Naive thymus-derived CD8-positive, alpha-beta T cell (primary cell): Measurements from ENCODE around the gene GPR141. TPM values are rescaled to one million over a fixed set of nuclear protein-coding genes. Genes with fewer than 3 reads are reported as not detected.

Experiments used
- ATAC-seq, 2 donors: fragments of 150-1000 bp; cut with Tn5 transposase in 1 of 2; sonication (Bioruptor Pico), chemical (Tn5 transposase) in 1 of 2; 1 replicate in 1 of 2; 2 replicates in 1 of 2; pipeline ENCODE4 v1.10.0; 2021; ENCODE audit warnings: mild to moderate bottlenecking in 2 of 2, moderate library complexity in 2 of 2
- POLR2A ChIA-PET: fragments of 350-600 bp; sonication (Branson Sonifier 250); formaldehyde crosslinking; loops from one replicate; lab custom pipeline; 2021; ENCODE audit warnings: antibody characterized with exemption; lab: Charles Lee
- DNase-seq, 10 donors: peaks; one replicate each; pipeline versions ENCODE4 v3.0.0 to v3.0.0-alpha.2; 2020 to 2022
- H3K27ac Mint-ChIP-seq, 10 donors: one replicate each; pipeline ENCODE4 v1.8.0; 2020 to 2022; ENCODE audit warnings: mild to moderate bottlenecking in 10 of 10, mixed read lengths in 10 of 10, moderate library complexity in 4 of 10, inconsistent platforms in 1 of 10
- H3K27me3 Mint-ChIP-seq, 5 donors: one replicate each; pipeline ENCODE4 v1.8.0; 2021 to 2022; ENCODE audit warnings: mixed read lengths in 5 of 5
- H3K36me3 Mint-ChIP-seq, 3 donors: one replicate each; pipeline ENCODE4 v1.8.0; 2020 to 2022; ENCODE audit warnings: mixed read lengths in 3 of 3, mild to moderate bottlenecking in 2 of 3, inconsistent platforms in 1 of 3
- H3K4me1 Mint-ChIP-seq, 4 donors: one replicate each; pipeline ENCODE4 v1.8.0; 2021 to 2022; ENCODE audit warnings: mixed read lengths in 4 of 4
- H3K4me3 Mint-ChIP-seq, 10 donors: one replicate each; pipeline ENCODE4 v1.8.0; 2020 to 2022; ENCODE audit warnings: mild to moderate bottlenecking in 10 of 10, mixed read lengths in 10 of 10, moderate library complexity in 6 of 10, inconsistent platforms in 1 of 10
- H3K9me3 Mint-ChIP-seq, 9 donors: one replicate each; pipeline ENCODE4 v1.8.0; 2020 to 2022; ENCODE audit warnings: mixed read lengths in 9 of 9, mild to moderate bottlenecking in 3 of 9, inconsistent platforms in 1 of 9, moderate library complexity in 1 of 9
- polyA plus RNA-seq, 3 donors: library from polyadenylated mRNA; unstranded; fragments of 300-500 nt; fragmentation: Illumina TruSeq; gene quantifications; one replicate each; pipeline ENCODE4 v1.2.3, GENCODE V29; 2021
- total RNA-seq, 8 experiments: library from RNA in 2 of 8; stranded (reverse) in 2 of 8; gene quantifications; one replicate each; pipeline ENCODE4 v1.2.3 and lab custom pipeline; 2021 to 2026

GPR141 gene, protein sequence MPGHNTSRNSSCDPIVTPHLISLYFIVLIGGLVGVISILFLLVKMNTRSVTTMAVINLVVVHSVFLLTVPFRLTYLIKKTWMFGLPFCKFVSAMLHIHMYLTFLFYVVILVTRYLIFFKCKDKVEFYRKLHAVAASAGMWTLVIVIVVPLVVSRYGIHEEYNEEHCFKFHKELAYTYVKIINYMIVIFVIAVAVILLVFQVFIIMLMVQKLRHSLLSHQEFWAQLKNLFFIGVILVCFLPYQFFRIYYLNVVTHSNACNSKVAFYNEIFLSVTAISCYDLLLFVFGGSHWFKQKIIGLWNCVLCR
- total RNA-seq (not detected), polyA plus RNA-seq (1 to 10 TPM in 1 of 3 donors, under 1 TPM in 1, not detected in 1; 0.11 to 2.1 TPM), total RNA-seq (lab: John Stamatoyannopoulos, UW) (0 to 0.07 (median 0) reads per million in 6 experiments)

- Mint-ChIP-seq H3K4me1 (peaks cover 0 to 31% (median 2%) of the 10 kb centered on the region in 4 donors), H3K27ac (peak within 1 kb of the TSS in 2 of 10 donors; percentile 58), H3K36me3 (no peaks in the 10 kb centered on the region), H3K4me3 (peak within 1 kb of the TSS in 2 of 10 donors; percentile 67 to 78), H3K9me3 (no peaks in the 10 kb centered on the region), H3K27me3 (peaks cover 2 to 27% (median 17%) of the 10 kb centered on the region in 5 donors)
- ATAC-seq (no peak), DNase-seq (peak in 1 of 10 donors; percentile 2)
- POLR2A ChIA-PET: no interaction called here
These were observed at the start of gene GPR141 for GRCh38 chr7:37683246-37684120. Gene GPR141, plus strand, starts transcription at chr7:37683766. Its CDS starts 56,628 bp downstream, at chr7:37740394.

- Mint-ChIP-seq H3K27me3 (peaks cover 5 to 30% (median 10%) of the 10 kb centered on the region in 5 donors), H3K9me3 (peaks cover 8 to 69% (median 28%) of the 10 kb centered on the region in 9 donors), H3K27ac (no peak overlapping the region), H3K4me3 (no peak overlapping the region), H3K4me1 (peaks cover 0 to 8% (median 0%) of the 10 kb centered on the region in 4 donors), H3K36me3 (peaks cover 0 to 18% (median 5%) of the 10 kb centered on the region in 3 donors)
- POLR2A ChIA-PET: no interaction called here
- no peak for DNase-seq
- ATAC-seq: no peak
These were observed 48.2 kb upstream of the GPR141 start for GRCh38 chr7:37635346-37635745.

DNA sequence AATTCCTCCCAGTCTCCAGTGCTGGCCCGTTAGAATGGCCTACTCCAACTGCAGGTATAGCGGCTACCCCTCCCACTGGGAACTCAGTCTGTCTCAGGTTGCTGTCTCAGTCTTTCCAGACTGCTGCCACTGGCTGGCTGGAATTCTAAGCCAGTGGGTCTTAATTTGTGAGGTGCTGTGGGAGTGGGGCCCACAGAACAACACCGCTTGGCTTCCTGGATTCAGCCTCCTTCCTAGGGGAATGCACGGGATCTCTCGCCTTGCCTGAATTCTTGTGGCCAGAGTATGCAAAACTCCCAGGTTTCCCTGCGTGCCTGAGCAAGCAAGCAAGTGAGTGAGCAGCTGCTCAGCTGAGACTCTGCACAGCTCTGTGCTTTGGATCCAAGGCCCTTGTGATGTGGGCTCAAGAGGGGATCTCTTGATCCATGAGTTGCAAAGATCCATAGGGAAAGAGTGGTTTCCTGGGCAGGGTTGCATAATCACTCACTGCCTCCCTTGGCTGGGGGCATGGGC lies 41.5 kb upstream of the GPR141 start:
- DNase-seq (no peak), ATAC-seq (no peak)
- H3K4me3 Mint-ChIP-seq: no peak overlapping the region
- POLR2A ChIA-PET: no interaction called here
- no peak overlapping the region for H3K27ac Mint-ChIP-seq
- H3K36me3 Mint-ChIP-seq: peaks cover 0 to 10% (median 2%) of the 10 kb centered on the region in 3 donors
- peaks cover 0 to 35% (median 14%) of the 10 kb centered on the region in 9 donors for H3K9me3 Mint-ChIP-seq
- peaks cover 11 to 30% (median 18%) of the 10 kb centered on the region in 5 donors for H3K27me3 Mint-ChIP-seq
- peaks cover 0 to 7% (median 0%) of the 10 kb centered on the region in 4 donors for H3K4me1 Mint-ChIP-seq

GRCh38 chr7:37643876-37644275 lies 39.7 kb upstream of the GPR141 start:
- peaks cover 0 to 17% (median 0%) of the 10 kb centered on the region in 9 donors for H3K9me3 Mint-ChIP-seq
- ATAC-seq: no peak
- H3K4me1 Mint-ChIP-seq: peaks cover 0 to 7% (median 0%) of the 10 kb centered on the region in 4 donors
- H3K4me3 Mint-ChIP-seq: no peak overlapping the region
- no peak for DNase-seq
- POLR2A ChIA-PET: no interaction called here
- no peak overlapping the region for H3K27ac Mint-ChIP-seq
- no peaks in the 10 kb centered on the region for H3K36me3 Mint-ChIP-seq
- peaks cover 6 to 25% (median 11%) of the 10 kb centered on the region in 5 donors for H3K27me3 Mint-ChIP-seq

DNA sequence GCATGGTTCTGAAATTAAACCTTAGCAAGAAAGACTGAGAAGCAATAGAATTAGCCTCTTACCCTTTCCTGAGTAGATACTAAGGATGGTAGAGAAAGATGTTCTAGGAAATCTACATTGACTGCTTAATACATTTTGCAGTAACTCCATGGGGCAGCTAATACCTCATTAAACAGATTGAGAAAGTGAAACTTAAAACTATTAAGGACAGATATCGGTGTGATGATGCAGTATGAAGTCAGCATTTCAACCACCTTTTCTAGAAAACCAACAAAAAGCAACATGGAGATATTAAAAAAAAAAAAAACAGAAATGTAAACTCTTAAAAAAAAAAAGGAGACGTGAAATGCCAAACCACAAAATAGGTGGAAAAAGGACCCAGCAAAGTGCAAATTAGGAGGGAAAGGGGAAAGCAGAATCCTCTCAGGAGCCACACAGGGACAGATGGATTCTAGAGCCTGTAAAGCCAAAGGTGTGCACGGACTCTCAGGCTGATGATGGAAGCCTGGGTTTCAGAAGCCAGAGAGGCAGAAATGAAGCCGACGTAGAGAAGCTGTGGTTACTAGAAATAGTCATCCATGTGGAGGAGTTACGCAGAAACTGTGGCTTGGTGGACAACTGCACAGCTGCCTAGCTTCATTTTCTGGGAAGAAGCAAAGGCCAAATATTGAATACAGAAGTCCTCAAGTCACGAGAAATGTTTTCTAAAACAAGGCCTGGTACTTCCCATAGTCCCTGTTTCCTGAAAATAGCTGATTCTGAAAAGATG lies 38.1 kb upstream of the GPR141 start:
- ATAC-seq (no peak), DNase-seq (no peak)
- Mint-ChIP-seq H3K4me3 (peak overlapping the region in 2 of 10 donors; percentile 34 to 55), H3K4me1 (peaks cover 0 to 7% (median 0%) of the 10 kb centered on the region in 4 donors), H3K27me3 (peaks cover 3 to 19% (median 11%) of the 10 kb centered on the region in 5 donors), H3K27ac (no peak overlapping the region), H3K9me3 (peaks cover 0 to 9% (median 0%) of the 10 kb centered on the region in 9 donors), H3K36me3 (no peaks in the 10 kb centered on the region)
- POLR2A ChIA-PET: no interaction called here

GRCh38 chr7:37656913-37657530 lies 26.5 kb upstream of the GPR141 start:
- H3K27ac Mint-ChIP-seq: peak overlapping the region in 2 of 10 donors; percentile 1 to 3
- POLR2A ChIA-PET: no interaction called here
- peaks cover 0 to 24% (median 2%) of the 10 kb centered on the region in 4 donors for H3K4me1 Mint-ChIP-seq
- H3K36me3 Mint-ChIP-seq: no peaks in the 10 kb centered on the region
- H3K9me3 Mint-ChIP-seq: peaks cover 0 to 6% (median 0%) of the 10 kb centered on the region in 9 donors
- DNase-seq (no peak), ATAC-seq (no peak)
- peak overlapping the region in 2 of 10 donors; percentile 9 to 52 for H3K4me3 Mint-ChIP-seq
- peaks cover 0 to 8% (median 7%) of the 10 kb centered on the region in 5 donors for H3K27me3 Mint-ChIP-seq

GRCh38 chr7:37657816-37658215 lies 25.8 kb upstream of the GPR141 start:
- POLR2A ChIA-PET: no interaction called here
- ATAC-seq (no peak), DNase-seq (no peak)
- Mint-ChIP-seq H3K4me1 (peaks cover 0 to 27% (median 2%) of the 10 kb centered on the region in 4 donors), H3K27ac (peak overlapping the region in 1 of 10 donors; percentile 3), H3K4me3 (peak overlapping the region in 2 of 10 donors; percentile 22 to 23), H3K36me3 (no peaks in the 10 kb centered on the region), H3K9me3 (peaks cover 0 to 6% (median 0%) of the 10 kb centered on the region in 9 donors), H3K27me3 (peaks cover 0 to 8% (median 7%) of the 10 kb centered on the region in 5 donors)

GRCh38 chr7:37659971-37660565 lies 23.5 kb upstream of the GPR141 start:
- POLR2A ChIA-PET: no interaction called here
- no peak overlapping the region for H3K27ac Mint-ChIP-seq
- H3K4me1 Mint-ChIP-seq: peaks cover 0 to 33% (median 2%) of the 10 kb centered on the region in 4 donors
- no peaks in the 10 kb centered on the region for H3K36me3 Mint-ChIP-seq
- ATAC-seq (no peak), DNase-seq (no peak)
- peaks cover 0 to 13% (median 8%) of the 10 kb centered on the region in 5 donors for H3K27me3 Mint-ChIP-seq
- peaks cover 0 to 3% (median 0%) of the 10 kb centered on the region in 9 donors for H3K9me3 Mint-ChIP-seq
- H3K4me3 Mint-ChIP-seq: no peak overlapping the region

DNA sequence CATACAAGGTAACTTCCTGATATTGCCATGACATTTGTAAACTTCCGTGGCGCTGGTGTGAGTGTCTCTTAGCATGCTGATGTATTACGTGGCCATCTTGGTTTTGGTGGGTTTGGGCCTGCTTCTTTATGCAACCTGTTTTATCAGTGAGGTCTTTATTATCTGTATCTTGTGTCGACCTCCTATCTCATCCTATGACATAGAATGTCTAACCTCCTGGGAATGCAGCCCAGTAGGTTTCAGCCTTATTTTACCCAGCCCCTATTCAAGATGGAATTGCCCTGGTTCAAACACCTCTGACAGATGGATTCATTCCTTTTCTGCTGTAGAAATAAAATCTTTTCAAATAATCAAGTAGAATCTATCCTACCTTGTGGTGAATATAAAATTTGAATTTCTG lies 23.0 kb upstream of the GPR141 start:
- H3K27me3 Mint-ChIP-seq: peaks cover 0 to 14% (median 8%) of the 10 kb centered on the region in 5 donors
- no peak overlapping the region for H3K27ac Mint-ChIP-seq
- H3K36me3 Mint-ChIP-seq: no peaks in the 10 kb centered on the region
- no peak overlapping the region for H3K4me3 Mint-ChIP-seq
- POLR2A ChIA-PET: no interaction called here
- peaks cover 0 to 33% (median 3%) of the 10 kb centered on the region in 4 donors for H3K4me1 Mint-ChIP-seq
- no peaks in the 10 kb centered on the region for H3K9me3 Mint-ChIP-seq
- no peak for DNase-seq
- ATAC-seq: no peak

DNA sequence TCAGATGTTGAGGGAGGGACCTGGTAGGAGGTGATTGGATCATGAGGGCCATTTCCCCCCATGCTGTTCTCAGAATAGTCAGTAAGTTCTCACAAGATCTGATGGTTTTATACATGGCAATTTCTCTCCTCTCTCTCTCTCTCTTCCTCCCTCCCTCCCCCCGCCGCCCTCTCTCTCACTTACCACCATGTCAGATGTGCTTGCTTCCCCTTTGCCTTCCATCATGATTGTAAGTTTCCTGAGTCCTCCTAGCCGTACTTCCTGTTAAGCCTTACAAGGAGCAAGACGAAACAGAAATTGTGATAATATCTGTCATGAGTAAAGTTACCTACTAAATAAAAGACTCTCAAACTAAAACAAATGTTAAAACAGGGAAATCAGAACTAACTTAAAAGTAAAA lies 19.9 kb upstream of the GPR141 start:
- Mint-ChIP-seq H3K4me3 (no peak overlapping the region), H3K4me1 (peaks cover 0 to 17% (median under 1%) of the 10 kb centered on the region in 4 donors), H3K36me3 (no peaks in the 10 kb centered on the region), H3K9me3 (no peaks in the 10 kb centered on the region), H3K27ac (no peak overlapping the region), H3K27me3 (peaks cover 0 to 19% (median 6%) of the 10 kb centered on the region in 5 donors)
- DNase-seq (no peak), ATAC-seq (no peak)
- POLR2A ChIA-PET: no interaction called here

DNA sequence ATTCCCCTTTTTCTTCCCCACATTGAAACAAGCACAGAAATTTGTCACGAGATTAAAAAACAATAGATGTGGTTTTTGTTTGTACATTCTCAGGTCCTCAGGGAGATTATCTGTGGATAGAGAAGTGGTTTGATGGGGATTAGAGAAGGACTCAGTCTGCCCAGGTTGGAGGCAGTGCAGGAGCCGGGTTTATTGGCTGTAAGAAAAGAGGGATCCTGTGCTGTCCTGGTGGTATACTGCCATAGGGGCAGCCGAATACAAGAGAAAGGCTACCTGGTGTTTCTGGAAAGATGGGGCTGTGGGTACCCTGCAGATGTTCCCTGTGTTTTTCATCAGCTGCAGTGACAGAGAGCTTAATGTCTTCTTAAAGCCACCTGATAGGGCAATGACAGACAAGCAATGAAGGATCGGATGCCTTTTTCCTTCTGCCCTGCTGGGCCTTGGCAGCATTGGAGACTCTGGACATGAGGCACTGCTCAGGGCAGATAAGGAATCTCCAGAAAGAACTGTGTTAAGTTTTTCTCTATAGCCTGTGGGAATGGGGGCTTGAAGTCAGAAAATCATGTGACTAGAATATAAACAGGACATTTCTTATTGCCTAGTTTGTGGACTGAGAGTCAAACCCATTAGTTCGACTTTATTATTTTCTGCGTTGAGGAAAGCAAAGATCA lies 18.1 kb upstream of the GPR141 start:
- H3K9me3 Mint-ChIP-seq: no peaks in the 10 kb centered on the region
- ATAC-seq: no peak
- H3K4me3 Mint-ChIP-seq: no peak overlapping the region
- no peaks in the 10 kb centered on the region for H3K36me3 Mint-ChIP-seq
- no peak for DNase-seq
- H3K4me1 Mint-ChIP-seq: peaks cover 0 to 16% (median under 1%) of the 10 kb centered on the region in 4 donors
- POLR2A ChIA-PET: no interaction called here
- no peak overlapping the region for H3K27ac Mint-ChIP-seq
- peaks cover 0 to 15% (median 6%) of the 10 kb centered on the region in 5 donors for H3K27me3 Mint-ChIP-seq
